ENCODE results near the gene MACROD1. TPM values are rescaled to one million over a fixed set of nuclear protein-coding genes. Genes with fewer than 3 reads are reported as not detected.
A peak's percentile ranks its signal among the peaks of the same experiment; 100 is the strongest.

Gene MACROD1
- total and polyA plus RNA-seq, 2 of the 13 experiments (the other 11 are each of a cell fraction or from before 2014, with no cell fraction given), result 23.1 to 34.5 TPM

DNA sequence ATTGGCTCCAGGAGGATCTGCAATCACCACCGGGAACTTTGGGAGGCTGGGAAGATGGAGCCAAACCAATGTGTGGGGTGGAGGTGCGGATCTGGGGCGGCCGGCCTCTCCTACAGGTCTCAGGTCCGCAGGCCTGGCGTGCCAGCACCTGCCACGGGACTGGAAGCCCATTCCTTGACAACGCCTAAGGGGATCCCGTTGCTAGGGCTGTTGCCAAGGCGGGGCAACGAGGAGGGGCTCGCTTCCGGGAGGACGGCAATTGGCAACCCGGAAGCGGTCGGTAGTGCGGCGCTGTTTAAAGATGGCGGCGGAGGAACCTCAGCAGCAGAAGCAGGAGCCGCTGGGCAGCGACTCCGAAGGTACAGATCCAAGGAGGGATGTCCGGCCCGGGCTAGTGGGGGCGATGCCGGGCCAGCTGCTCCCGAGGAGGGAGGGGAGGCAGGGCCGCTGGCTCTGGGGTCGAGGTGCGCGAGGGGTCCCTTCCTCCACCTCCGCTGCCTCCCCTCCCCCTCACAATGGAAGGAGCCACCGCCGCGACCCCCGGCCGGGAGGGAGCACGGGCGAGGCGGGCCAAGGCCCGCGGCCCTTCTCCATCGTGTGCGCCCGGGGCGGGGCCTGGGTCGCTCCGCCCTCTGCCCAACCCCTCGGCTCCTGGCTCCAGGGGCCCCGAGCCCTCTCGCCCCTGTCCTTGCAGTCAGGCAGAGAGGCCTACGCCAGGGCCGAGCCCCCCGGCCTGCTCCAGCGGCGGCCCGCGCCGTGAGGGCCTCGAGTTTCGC lies 179.6 kb downstream of the MACROD1 start, which contains the start of gene OTUB1 (continued):
- TF ChIP-seq, protein P1, sequence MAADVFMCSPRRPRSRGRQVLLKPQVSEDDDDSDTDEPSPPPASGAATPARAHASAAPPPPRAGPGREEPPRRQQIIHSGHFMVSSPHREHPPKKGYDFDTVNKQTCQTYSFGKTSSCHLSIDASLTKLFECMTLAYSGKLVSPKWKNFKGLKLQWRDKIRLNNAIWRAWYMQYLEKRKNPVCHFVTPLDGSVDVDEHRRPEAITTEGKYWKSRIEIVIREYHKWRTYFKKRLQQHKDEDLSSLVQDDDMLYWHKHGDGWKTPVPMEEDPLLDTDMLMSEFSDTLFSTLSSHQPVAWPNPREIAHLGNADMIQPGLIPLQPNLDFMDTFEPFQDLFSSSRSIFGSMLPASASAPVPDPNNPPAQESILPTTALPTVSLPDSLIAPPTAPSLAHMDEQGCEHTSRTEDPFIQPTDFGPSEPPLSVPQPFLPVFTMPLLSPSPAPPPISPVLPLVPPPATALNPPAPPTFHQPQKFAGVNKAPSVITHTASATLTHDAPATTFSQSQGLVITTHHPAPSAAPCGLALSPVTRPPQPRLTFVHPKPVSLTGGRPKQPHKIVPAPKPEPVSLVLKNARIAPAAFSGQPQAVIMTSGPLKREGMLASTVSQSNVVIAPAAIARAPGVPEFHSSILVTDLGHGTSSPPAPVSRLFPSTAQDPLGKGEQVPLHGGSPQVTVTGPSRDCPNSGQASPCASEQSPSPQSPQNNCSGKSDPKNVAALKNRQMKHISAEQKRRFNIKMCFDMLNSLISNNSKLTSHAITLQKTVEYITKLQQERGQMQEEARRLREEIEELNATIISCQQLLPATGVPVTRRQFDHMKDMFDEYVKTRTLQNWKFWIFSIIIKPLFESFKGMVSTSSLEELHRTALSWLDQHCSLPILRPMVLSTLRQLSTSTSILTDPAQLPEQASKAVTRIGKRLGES (CRISPR knock-in tag; IDR thresholded peaks at IDR 0.05; ENCODE audit: borderline replicate concordance), result peak; percentile 65; the same call in 1 of the 2 replicates
- TF ChIP-seq ZSCAN12 (CRISPR knock-in tag; IDR thresholded peaks at IDR 0.05) (no peak), NR2F2 (IDR thresholded peaks at IDR 0.05; ENCODE audit: borderline replicate concordance, low read depth) (0 out of 2 replicates have a peak, but pooled peaks have one; percentile 13), ZNF562 (CRISPR knock-in tag; IDR thresholded peaks at IDR 0.05; ENCODE audit: borderline replicate concordance) (no peak), TERF1 (CRISPR knock-in tag; IDR thresholded peaks at IDR 0.05) (no peak), SOX13 (IDR thresholded peaks at IDR 0.05) (no peak), SOX13 (CRISPR knock-in tag; conservative IDR thresholded peaks at IDR 0.05 in 1 of 2, IDR thresholded peaks at IDR 0.05 in 1 of 2) (0 out of 4 replicates have a peak, but pooled peaks of 1 of the 2 experiments have one; percentile 20), ATF1 (CRISPR knock-in tag; IDR thresholded peaks at IDR 0.05) (no peak)
- TF ChIP-seq, protein P2, sequence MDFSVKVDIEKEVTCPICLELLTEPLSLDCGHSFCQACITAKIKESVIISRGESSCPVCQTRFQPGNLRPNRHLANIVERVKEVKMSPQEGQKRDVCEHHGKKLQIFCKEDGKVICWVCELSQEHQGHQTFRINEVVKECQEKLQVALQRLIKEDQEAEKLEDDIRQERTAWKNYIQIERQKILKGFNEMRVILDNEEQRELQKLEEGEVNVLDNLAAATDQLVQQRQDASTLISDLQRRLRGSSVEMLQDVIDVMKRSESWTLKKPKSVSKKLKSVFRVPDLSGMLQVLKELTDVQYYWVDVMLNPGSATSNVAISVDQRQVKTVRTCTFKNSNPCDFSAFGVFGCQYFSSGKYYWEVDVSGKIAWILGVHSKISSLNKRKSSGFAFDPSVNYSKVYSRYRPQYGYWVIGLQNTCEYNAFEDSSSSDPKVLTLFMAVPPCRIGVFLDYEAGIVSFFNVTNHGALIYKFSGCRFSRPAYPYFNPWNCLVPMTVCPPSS (IDR thresholded peaks at IDR 0.05), result no peak
- TF ChIP-seq, protein P3, sequence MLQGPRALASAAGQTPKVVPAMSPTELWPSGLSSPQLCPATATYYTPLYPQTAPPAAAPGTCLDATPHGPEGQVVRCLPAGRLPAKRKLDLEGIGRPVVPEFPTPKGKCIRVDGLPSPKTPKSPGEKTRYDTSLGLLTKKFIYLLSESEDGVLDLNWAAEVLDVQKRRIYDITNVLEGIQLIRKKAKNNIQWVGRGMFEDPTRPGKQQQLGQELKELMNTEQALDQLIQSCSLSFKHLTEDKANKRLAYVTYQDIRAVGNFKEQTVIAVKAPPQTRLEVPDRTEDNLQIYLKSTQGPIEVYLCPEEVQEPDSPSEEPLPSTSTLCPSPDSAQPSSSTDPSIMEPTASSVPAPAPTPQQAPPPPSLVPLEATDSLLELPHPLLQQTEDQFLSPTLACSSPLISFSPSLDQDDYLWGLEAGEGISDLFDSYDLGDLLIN (CRISPR knock-in tag; IDR thresholded peaks at IDR 0.05; ENCODE audit: borderline replicate concordance), result 0 out of 2 replicates have a peak, but pooled peaks have one; percentile 46
- TF ChIP-seq, protein P4, sequence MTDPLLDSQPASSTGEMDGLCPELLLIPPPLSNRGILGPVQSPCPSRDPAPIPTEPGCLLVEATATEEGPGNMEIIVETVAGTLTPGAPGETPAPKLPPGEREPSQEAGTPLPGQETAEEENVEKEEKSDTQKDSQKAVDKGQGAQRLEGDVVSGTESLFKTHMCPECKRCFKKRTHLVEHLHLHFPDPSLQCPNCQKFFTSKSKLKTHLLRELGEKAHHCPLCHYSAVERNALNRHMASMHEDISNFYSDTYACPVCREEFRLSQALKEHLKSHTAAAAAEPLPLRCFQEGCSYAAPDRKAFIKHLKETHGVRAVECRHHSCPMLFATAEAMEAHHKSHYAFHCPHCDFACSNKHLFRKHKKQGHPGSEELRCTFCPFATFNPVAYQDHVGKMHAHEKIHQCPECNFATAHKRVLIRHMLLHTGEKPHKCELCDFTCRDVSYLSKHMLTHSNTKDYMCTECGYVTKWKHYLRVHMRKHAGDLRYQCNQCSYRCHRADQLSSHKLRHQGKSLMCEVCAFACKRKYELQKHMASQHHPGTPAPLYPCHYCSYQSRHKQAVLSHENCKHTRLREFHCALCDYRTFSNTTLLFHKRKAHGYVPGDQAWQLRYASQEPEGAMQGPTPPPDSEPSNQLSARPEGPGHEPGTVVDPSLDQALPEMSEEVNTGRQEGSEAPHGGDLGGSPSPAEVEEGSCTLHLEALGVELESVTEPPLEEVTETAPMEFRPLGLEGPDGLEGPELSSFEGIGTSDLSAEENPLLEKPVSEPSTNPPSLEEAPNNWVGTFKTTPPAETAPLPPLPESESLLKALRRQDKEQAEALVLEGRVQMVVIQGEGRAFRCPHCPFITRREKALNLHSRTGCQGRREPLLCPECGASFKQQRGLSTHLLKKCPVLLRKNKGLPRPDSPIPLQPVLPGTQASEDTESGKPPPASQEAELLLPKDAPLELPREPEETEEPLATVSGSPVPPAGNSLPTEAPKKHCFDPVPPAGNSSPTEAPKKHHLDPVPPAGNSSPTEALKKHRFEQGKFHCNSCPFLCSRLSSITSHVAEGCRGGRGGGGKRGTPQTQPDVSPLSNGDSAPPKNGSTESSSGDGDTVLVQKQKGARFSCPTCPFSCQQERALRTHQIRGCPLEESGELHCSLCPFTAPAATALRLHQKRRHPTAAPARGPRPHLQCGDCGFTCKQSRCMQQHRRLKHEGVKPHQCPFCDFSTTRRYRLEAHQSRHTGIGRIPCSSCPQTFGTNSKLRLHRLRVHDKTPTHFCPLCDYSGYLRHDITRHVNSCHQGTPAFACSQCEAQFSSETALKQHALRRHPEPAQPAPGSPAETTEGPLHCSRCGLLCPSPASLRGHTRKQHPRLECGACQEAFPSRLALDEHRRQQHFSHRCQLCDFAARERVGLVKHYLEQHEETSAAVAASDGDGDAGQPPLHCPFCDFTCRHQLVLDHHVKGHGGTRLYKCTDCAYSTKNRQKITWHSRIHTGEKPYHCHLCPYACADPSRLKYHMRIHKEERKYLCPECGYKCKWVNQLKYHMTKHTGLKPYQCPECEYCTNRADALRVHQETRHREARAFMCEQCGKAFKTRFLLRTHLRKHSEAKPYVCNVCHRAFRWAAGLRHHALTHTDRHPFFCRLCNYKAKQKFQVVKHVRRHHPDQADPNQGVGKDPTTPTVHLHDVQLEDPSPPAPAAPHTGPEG (CRISPR knock-in tag; IDR thresholded peaks at IDR 0.05), result 0 out of 2 replicates have a peak, but pooled peaks have one; percentile 81
- TF ChIP-seq, protein P5, sequence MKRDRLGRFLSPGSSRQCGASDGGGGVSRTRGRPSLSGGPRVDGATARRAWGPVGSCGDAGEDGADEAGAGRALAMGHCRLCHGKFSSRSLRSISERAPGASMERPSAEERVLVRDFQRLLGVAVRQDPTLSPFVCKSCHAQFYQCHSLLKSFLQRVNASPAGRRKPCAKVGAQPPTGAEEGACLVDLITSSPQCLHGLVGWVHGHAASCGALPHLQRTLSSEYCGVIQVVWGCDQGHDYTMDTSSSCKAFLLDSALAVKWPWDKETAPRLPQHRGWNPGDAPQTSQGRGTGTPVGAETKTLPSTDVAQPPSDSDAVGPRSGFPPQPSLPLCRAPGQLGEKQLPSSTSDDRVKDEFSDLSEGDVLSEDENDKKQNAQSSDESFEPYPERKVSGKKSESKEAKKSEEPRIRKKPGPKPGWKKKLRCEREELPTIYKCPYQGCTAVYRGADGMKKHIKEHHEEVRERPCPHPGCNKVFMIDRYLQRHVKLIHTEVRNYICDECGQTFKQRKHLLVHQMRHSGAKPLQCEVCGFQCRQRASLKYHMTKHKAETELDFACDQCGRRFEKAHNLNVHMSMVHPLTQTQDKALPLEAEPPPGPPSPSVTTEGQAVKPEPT (CRISPR knock-in tag; IDR thresholded peaks at IDR 0.05; ENCODE audit: low read depth), result peak; percentile 41; the same call in 1 of the 2 replicates

Measured in HepG2 (cell line).